DMS53 (cell line): ENCODE results near the gene TXNL4A.
A peak's percentile ranks its signal among the peaks of the same experiment; 100 is the strongest.

Source experiments
- DNase-seq: peaks from one replicate; lab custom pipeline; 2025; lab: John Stamatoyannopoulos, UW

TXNL4A gene

DNA sequence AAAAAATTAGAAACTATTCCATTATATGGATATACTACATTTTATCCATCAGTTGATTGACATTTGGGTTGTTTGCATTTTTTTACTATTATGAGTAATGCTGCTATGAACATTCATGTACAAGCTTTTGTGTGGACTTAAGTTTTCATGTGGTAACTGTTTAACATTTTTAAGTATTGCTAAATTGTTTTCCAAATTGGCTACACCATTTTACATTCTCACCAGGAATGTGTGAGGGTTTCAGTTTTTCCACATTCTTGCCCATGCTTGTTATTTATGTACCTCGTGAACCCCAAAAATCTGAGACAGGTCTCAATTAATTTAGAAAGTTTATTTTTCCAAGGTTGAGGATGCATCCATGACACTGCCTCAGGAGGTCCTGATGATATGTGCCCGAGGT is 3.1 kb upstream of the TXNL4A start:
- DNase-seq, result no peak

- DNase-seq, result no peak
Measured at GRCh38 chr18:79989195-79989497, 783 bp upstream of the TXNL4A start.

- peak; percentile 91 for DNase-seq
Measured at GRCh38 chr18:79988071-79988450, 302 bp downstream of the TXNL4A start.

DNA sequence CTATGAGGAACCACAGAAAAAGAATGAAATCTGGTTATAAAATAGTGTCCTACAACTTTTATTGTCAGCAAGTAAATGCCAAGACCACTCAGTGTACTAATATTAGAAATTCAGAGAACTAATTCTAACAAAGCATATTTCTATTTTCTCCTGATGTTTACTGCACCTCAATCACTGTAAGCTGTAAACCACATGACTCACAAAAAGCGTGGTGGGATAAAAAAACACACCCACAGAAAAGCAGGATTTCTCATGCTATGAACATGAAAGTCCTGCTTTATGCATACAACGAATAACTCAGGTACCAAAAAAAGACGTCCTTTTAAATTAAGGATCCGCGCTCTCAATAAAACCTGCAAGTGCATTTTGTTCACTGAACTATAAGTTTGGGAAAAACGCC is 797 bp downstream of the TXNL4A start:
- DNase-seq, result peak; percentile 54

DNA sequence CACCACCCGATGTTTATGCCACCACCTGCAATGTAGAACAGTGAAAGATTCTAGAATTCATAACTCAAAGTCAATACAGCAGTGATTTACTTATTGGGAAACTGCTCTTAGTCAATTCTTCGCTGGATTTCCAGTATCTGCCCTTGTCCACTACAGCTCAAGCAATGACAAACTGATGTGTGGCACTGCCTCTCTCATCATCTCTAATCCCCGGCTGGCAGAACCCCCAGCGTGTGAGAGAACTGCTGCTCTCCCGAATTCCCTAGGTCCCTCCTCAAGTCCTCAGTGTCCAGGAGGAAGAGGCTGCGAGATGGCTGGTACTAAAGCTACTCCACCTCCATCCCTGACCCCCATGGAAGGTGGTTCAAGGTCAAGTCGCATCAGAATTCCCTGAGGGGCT is 1.6 kb downstream of the TXNL4A start:
- no peak for DNase-seq

GRCh38 chr18:79985172-79985571 is 3.2 kb downstream of the TXNL4A start:
- no peak for DNase-seq

- DNase-seq, result no peak
Measured at GRCh38 chr18:79983793-79984192, 4.6 kb downstream of the TXNL4A start.

DNA sequence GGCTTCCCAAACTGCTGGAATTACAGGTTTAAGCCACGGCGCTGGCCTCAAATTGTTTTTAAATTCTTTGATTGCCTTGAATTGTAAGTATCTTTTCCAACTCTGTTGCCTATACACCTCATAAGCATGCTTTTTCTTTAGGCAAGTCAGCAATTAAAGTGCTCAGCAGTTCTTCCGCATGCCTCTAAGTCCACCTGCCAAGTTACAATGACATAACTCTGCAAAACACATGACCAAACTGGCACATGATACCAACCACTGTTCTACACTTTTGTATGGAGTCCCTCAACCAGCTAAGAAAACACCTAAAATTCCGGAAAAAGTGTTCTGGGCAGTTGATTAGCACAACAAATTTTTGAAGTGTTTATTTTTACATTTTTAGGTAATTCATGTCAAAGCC is 5.1 kb downstream of the TXNL4A start:
- no peak for DNase-seq

GRCh38 chr18:79982736-79983135 is 5.6 kb downstream of the TXNL4A start:
- peak; percentile 74 for DNase-seq

GRCh38 chr18:79980585-79980984 is 7.8 kb downstream of the TXNL4A start:
- DNase-seq, result no peak

DNA sequence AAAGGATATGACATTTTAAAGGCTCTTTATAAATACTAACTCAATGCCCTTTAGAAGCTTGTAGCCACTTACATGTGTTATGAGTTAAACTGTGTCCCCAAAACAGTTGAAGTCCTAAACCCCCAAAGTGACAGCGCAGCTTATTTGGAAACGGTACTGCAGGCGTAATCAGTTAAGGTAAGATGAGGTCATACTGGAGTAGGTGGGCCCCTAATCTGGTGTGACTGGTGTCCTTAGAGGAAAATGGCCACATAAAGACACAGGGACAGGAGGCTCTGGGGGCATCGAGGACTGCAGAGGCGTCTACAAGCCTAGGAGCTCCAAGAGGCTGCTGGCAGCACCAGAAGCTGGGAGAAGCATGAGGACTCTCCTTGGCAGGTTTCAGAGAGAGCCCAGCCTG is 8.5 kb downstream of the TXNL4A start:
- no peak for DNase-seq

DNA sequence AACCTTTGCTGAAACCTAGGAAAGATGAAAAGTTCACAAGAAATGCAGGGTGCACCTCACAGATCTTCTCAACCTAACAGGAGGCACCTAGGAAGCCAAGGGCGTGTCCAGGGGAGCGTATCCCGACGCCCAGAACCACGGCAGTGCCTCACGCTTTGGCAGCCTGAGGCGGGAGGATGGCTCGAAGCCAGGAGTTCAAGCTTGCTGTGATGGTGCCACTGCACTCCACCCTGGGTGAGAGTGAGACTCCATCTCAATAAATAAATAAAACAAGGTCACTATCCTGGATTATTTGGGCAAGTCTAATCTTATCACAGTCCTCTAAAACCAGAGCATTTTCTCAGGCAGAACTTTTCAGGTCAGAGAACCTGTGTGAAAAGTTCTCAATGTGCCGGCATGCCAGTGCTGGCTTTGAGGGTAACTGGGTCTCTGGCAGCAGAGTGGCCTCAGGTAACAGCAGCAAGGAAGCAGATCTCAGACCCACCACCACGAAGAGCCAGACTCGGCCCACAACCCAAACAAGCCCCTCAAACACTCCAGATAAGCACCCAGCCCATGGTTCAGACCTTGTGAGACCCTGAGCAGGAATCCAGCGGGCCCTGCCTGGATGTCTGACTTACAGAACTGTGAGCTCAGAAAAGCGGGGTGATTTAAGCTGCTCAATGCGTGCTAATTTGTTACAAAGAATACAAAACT is 12.2 kb downstream of the TXNL4A start:
- no peak for DNase-seq

DNA sequence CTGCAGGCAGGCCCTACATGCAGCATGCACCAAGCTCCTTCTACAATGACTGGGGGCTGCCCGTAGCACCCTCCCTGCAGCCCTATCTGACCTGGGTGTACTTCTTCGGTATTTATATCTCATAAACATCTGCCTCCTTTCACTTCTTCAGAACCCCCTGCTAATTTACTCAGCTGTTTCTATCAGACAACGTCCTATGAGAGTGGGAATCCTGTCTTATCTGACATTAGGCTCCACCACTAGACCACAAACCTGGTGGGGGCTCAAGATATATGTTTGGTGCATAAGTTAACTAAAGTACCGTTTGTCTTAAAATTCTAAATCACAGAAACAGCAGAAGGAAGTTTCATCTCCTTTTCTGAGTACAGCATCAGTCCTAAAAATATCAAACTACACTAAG is 13.3 kb downstream of the TXNL4A start:
- DNase-seq, result no peak

GRCh38 chr18:79974025-79974654 is 14.2 kb downstream of the TXNL4A start:
- DNase-seq, result no peak

DNA sequence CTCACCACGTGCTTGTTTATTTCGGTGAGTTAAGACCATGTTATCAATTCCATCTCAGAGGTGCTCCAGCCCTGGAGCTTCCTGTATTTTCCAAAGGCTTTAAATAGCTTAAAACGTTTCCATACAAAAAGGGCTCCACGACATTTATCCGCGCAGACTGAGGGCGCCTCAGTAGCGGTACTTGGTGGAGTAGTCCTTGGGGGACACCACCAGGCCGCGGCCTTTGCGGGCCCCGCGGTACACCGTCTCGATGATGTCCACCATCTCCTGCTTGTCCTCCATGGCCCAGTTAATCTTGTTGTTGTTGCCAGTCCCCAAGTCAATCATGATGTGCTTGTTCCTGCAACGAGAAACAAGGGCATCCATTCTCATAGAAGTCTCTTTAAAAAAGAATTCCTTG is 14.8 kb downstream of the TXNL4A start:
- DNase-seq, result no peak

GRCh38 chr18:79972720-79973119 is 15.6 kb downstream of the TXNL4A start:
- no peak for DNase-seq

DNA sequence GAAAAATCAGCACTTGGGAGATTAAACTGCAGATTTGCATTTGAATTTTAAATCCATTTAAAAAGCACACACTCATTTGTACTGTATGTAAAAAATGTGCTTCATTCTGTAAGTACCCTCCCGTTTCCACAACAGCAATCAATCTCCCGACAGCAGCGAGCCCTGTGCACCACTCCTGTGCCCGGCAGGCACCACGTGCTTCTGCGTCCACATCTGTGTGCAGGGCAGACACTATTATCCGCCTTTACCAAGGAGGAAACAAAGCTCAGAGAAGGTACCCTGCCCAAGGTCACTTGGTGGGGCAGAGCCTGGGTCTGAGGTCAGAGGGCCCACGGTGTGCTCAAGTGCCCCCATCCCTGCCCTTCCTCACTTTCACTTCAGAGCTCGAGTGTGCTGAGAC is 16.4 kb downstream of the TXNL4A start:
- no peak for DNase-seq

GRCh38 chr18:79971211-79971952 is 17.0 kb downstream of the TXNL4A start:
- no peak for DNase-seq

DNA sequence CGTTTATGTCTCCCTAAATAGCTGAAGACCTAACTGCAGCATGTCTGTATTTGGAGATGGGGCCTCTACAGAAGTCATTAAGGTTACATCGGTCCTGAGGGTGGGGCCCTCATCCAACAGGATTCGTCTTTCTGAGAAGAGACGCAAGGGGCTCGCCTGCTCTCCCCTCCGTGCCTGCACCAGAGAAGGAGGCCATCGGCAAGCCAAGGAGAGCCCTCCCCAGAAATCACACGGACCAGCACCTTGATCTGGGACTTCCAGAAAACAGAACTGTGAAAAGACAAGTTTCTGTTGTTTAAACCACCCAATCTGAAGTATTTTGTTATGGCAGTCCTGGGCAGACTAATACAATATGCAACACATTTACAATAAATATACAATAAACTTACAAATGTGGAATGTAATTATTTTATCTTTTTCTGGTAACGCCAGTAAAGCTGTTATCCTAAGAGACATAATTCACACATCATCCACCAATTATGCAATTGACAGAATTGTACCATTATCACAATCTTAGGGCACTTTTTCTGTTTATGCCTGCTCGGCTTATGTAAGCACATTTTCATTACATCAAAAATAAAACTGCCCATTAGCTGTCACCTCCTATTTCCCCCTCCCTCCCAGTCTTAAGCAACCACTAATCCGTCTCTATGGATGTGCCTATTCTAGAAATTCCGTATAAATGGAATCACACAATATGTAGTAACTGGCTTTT is 17.8 kb downstream of the TXNL4A start:
- DNase-seq, result no peak

GRCh38 chr18:79965119-79965902 is 23.1 kb downstream of the TXNL4A start:
- DNase-seq, result peak; percentile 93

- peak; percentile 96 for DNase-seq
Measured at GRCh38 chr18:79964330-79965118, 23.8 kb downstream of the TXNL4A start, which contains the start of gene HSBP1L1. Gene HSBP1L1 (plus strand): TSS chr18:79964643. CDS start chr18:79964736, 93 bp downstream.
